H1 (cell line): ENCODE measurements around the gene NAXD. TPM values are rescaled to one million over a fixed set of nuclear protein-coding genes. Genes with fewer than 3 reads are reported as not detected.

Experiments
- CTCF ChIA-PET: fragments of 300-600 bp; sonication (Branson Sonifier 250); formaldehyde crosslinking; loops from one replicate; lab custom pipeline; 2021; ENCODE audit not compliant: partially characterized antibody; lab: Charles Lee
- POLR2A ChIA-PET: fragments of 300-600 bp; sonication (Branson Sonifier 250); formaldehyde crosslinking; loops from one replicate; lab custom pipeline; 2021; ENCODE audit warnings: inconsistent platforms; ENCODE audit not compliant: partially characterized antibody; lab: Charles Lee
- DNase-seq, 2 experiments: peaks; one replicate each; pipeline versions ENCODE4 v3.0.0 to v3.0.0-alpha.2; 2010 to 2022; ENCODE audit warnings: low spot score in 2 of 2, low read depth in 1 of 2, mixed read lengths in 1 of 2
- FAIRE-seq: peaks from 2 replicates; lab custom pipeline; 2011; peaks lifted over from hg19 to GRCh38; lab: Jason Lieb, UNC
- H2AFZ ChIP-seq: 2 replicates; pipeline ENCODE4 v1.8.1; 2012; ENCODE audit warnings: low read length, inconsistent platforms
- H2AK5ac ChIP-seq: 2 replicates; pipeline ENCODE4 v1.6.1; 2013; ENCODE audit warnings: low read depth, low read length
- H2BK120ac ChIP-seq: replicated peaks from 2 replicates; pipeline ENCODE3; 2013; ENCODE audit warnings: low read depth, low read length, inconsistent platforms
- H2BK12ac ChIP-seq: 2 replicates; pipeline ENCODE4 v1.6.1; 2013; ENCODE audit warnings: low read depth, low read length
- H2BK15ac ChIP-seq: 2 replicates; pipeline ENCODE4 v1.6.1; 2013; ENCODE audit warnings: low read length
- H2BK20ac ChIP-seq: 2 replicates; pipeline ENCODE4 v1.6.1; 2013; ENCODE audit warnings: low read length
- H2BK5ac ChIP-seq: 2 replicates; pipeline ENCODE4 v1.6.1; 2013; ENCODE audit warnings: low read depth, low read length
- H3K14ac ChIP-seq: 2 replicates; pipeline ENCODE4 v1.6.1; 2013; ENCODE audit warnings: inconsistent platforms; ENCODE audit not compliant: insufficient read length
- H3K18ac ChIP-seq: 2 replicates; pipeline ENCODE4 v1.6.1; 2013; ENCODE audit warnings: low read length; ENCODE audit errors: extremely low read depth
- H3K23ac ChIP-seq: 2 replicates; pipeline ENCODE4 v1.6.1; 2013; ENCODE audit warnings: inconsistent platforms; ENCODE audit not compliant: insufficient read length
- H3K23me2 ChIP-seq: 2 replicates; pipeline ENCODE4 v1.6.1; 2013; ENCODE audit warnings: low read depth, low read length
- H3K27ac ChIP-seq: 2 replicates; pipeline ENCODE4 v1.6.1; 2011; ENCODE audit warnings: low read depth, low read length, inconsistent platforms
- H3K27me3 ChIP-seq, 4 experiments: replicated peaks in 1 of 4; 1 replicate in 1 of 4; 2 replicates in 3 of 4; pipeline versions ENCODE4 v1.6.1 to v1.8.1; 2011 to 2013; ENCODE audit warnings: low read length in 3 of 4, mild to moderate bottlenecking in 3 of 4, inconsistent platforms in 2 of 4, mixed read lengths in 2 of 4, moderate library complexity in 1 of 4; ENCODE audit not compliant: control insufficient read depth in 3 of 4, insufficient read depth in 3 of 4; ENCODE audit errors: extremely low read depth in 1 of 4
- H3K36me3 ChIP-seq, 4 experiments: 2 replicates each; pipeline versions ENCODE4 v1.6.1 to v1.8.1; 2011 to 2013; ENCODE audit warnings: mild to moderate bottlenecking in 4 of 4, low read length in 3 of 4, moderate library complexity in 2 of 4, control low read depth in 1 of 4, inconsistent platforms in 1 of 4; ENCODE audit not compliant: insufficient read depth in 4 of 4, control insufficient read depth in 2 of 4
- H3K4ac ChIP-seq: replicated peaks from 2 replicates; pipeline ENCODE3; 2013; ENCODE audit warnings: low read length, low read depth, mixed read lengths, inconsistent platforms; ENCODE audit not compliant: insufficient read length
- H3K4me1 ChIP-seq, 4 experiments: replicated peaks in 1 of 4; 1 replicate in 1 of 4; 2 replicates in 3 of 4; pipeline versions ENCODE4 v1.6.1 to v1.8.1; 2011 to 2013; ENCODE audit warnings: low read length in 3 of 4, inconsistent platforms in 2 of 4, mixed read lengths in 1 of 4; ENCODE audit not compliant: insufficient read depth in 4 of 4, control insufficient read depth in 3 of 4
- H3K4me2 ChIP-seq, 2 experiments: 2 replicates each; pipeline versions ENCODE4 v1.6.1 to v1.8.1; 2011 to 2013; ENCODE audit warnings: low read depth in 2 of 2, low read length in 2 of 2, control low read depth in 1 of 2, inconsistent platforms in 1 of 2, mild to moderate bottlenecking in 1 of 2; ENCODE audit not compliant: insufficient read depth in 1 of 2
- H3K4me3 ChIP-seq, 4 experiments: fragments of 200-600, 300-600 bp in 1 of 4; sonication (generic), shearing (Covaris generic), sonication (Bioruptor Twin) in 1 of 4; 2 replicates each; pipeline versions ENCODE4 v1.5.1 to v1.8.1; 2011 to 2016; ENCODE audit warnings: low read length in 4 of 4, low read depth in 3 of 4, control low read depth in 2 of 4, inconsistent platforms in 2 of 4, mild to moderate bottlenecking in 2 of 4, mixed read lengths in 1 of 4, moderate library complexity in 1 of 4; ENCODE audit not compliant: insufficient read depth in 2 of 4; ENCODE audit errors: extremely low read depth in 1 of 4
- H3K56ac ChIP-seq: replicated peaks from 2 replicates; pipeline ENCODE3; 2013; ENCODE audit warnings: low read depth, mild to moderate bottlenecking, mixed read lengths, low read length, inconsistent platforms; ENCODE audit not compliant: insufficient read length
- H3K79me1 ChIP-seq: 2 replicates; pipeline ENCODE4 v1.6.1; 2013; ENCODE audit warnings: low read depth, low read length, control low read depth
- H3K79me2 ChIP-seq, 2 experiments: 2 replicates each; pipeline versions ENCODE4 v1.6.1 to v1.8.1; 2012 to 2013; ENCODE audit warnings: low read length in 2 of 2, mild to moderate bottlenecking in 2 of 2, inconsistent platforms in 1 of 2; ENCODE audit not compliant: insufficient read depth in 2 of 2, control insufficient read depth in 1 of 2
- H3K9ac ChIP-seq, 4 experiments: replicated peaks in 1 of 4; 1 replicate in 1 of 4; 2 replicates in 3 of 4; pipeline versions ENCODE4 v1.6.1 to v1.8.1; 2011 to 2013; ENCODE audit warnings: low read depth in 3 of 4, low read length in 3 of 4, control low read depth in 2 of 4, mild to moderate bottlenecking in 2 of 4, moderate library complexity in 2 of 4, inconsistent platforms in 1 of 4; ENCODE audit errors: extremely low read depth in 1 of 4
- H3K9me3 ChIP-seq, 2 experiments: 2 replicates each; pipeline versions ENCODE4 v1.6.1 to v1.8.1; 2012 to 2013; ENCODE audit warnings: mild to moderate bottlenecking in 2 of 2, moderate library complexity in 2 of 2, control low read depth in 1 of 2, inconsistent platforms in 1 of 2, low read depth in 1 of 2, low read length in 1 of 2, mixed read lengths in 1 of 2; ENCODE audit not compliant: insufficient read depth in 2 of 2
- H4K20me1 ChIP-seq, 2 experiments: replicated peaks in 1 of 2; 2 replicates each; pipeline versions ENCODE3 to v1.8.1; 2011 to 2013; ENCODE audit warnings: inconsistent platforms in 2 of 2, low read length in 2 of 2, mild to moderate bottlenecking in 1 of 2; ENCODE audit not compliant: insufficient read depth in 2 of 2, control insufficient read depth in 1 of 2
- H4K5ac ChIP-seq: 2 replicates; pipeline ENCODE4 v1.6.1; 2013; ENCODE audit warnings: low read length, low read depth, mixed read lengths, inconsistent platforms; ENCODE audit not compliant: insufficient read length
- H4K8ac ChIP-seq: 2 replicates; pipeline ENCODE4 v1.8.0; 2013; ENCODE audit warnings: mild to moderate bottlenecking, moderate library complexity, low read length, inconsistent platforms; ENCODE audit not compliant: insufficient read depth; ENCODE audit errors: extremely low read depth
- H4K91ac ChIP-seq: replicated peaks from 2 replicates; pipeline ENCODE3; 2013; ENCODE audit warnings: low read length, mixed read lengths, inconsistent platforms; ENCODE audit not compliant: insufficient read length
- TEAD4 ChIP-seq: IDR thresholded peaks from 2 replicates; pipeline ENCODE4 v1.6.1; 2012; ENCODE audit warnings: low read depth, low read length, inconsistent platforms, mixed read lengths
- WGBS, 2 experiments: shearing (Covaris generic) in 1 of 2; methylation state at CpG; one replicate each; pipeline versions ENCODE4 v1.1.6 to v1.1.7; 2013 to 2015; ENCODE audit warnings: low lambda C conversion rate in 2 of 2, mixed read lengths in 2 of 2, inconsistent platforms in 1 of 2, low coverage in 1 of 2, missing lambda C conversion rate in 1 of 2; ENCODE audit not compliant: insufficient replicate concordance in 2 of 2, insufficient coverage in 1 of 2, insufficient read length in 1 of 2; ENCODE audit errors: extremely low coverage in 1 of 2, missing lambda C conversion rate in 1 of 2; 5-methylcytosine and 5-hydroxymethylcytosine counted together
- polyA plus RNA-seq, 7 experiments: library from polyadenylated mRNA; depleted of rRNA in 3 of 7; stranded (reverse) in 5 of 7; unstranded in 2 of 7; fragments of >200 nt in 5 of 7; fragments of 200-250 nt in 2 of 7; gene quantifications; 1 replicate in 5 of 7; 2 replicates in 1 of 7; 4 replicates in 1 of 7; pipeline versions ENCODE4 v1.2.1 to v1.2.3, GENCODE V29; 2011 to 2013; ENCODE audit warnings: missing spikeins in 2 of 7, mixed read lengths in 2 of 7
- total RNA-seq: library from RNA; stranded (reverse); fragmentation: NEBNext Ultra II Directional; extraction: Animal tissue kit (Norgen Biotek cat#: 25700); gene quantifications from 2 replicates; pipeline ENCODE4 v1.2.1, GENCODE V29; 2021

NAXD gene
- total and polyA plus RNA-seq, 2 of the 8 experiments (the other 6 are each of a cell fraction or from before 2014, with no cell fraction given): 25.4 to 35.5 TPM

DNA sequence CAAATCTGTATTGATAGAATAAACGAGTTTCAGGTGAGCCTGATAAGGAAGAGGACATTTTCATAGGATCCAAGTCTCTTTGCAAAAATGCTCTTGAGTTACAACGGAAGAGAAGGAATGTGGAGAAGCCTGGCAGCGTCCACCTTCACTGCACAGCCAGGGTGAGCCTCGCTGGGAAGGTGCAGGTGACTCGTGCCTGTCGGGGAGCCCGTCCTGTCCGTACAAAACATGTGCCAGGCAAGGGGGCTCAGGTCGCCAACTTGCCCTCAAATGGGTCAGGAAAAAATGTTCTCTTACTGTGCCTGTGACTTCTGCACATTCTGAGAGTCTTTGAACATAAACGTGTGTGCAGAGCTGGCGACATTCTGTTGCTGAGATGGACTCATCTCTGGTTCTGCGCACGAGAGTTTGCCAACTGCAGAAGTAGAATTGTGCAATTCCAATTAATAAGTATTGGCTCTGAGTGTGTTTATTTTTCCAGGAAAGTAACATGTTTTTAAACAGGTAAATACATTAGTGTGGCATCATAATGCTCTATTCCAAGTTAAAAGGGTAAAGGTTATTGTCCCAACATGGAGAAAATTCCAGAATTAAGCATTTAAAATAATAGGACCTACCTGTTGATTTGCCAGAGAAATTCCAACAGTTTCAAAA is 28.6 kb downstream of the NAXD start:
- Histone ChIP-seq H3K27ac (no peak overlapping the region), H2AFZ (no peak overlapping the region), H3K4me1 (peaks cover 0 to 11% (median 7%) of the 10 kb centered on the region in 4 experiments; a peak in 5 of 7 replicates), H3K56ac (no peak overlapping the region), H3K79me2 (no peaks in the 10 kb centered on the region), H3K14ac (no peak overlapping the region), H3K18ac (no peak overlapping the region), H2BK15ac (no peak overlapping the region), H3K9ac (no peak overlapping the region), H2BK20ac (no peak overlapping the region), H4K91ac (no peak overlapping the region), H4K8ac (no peak overlapping the region), H3K23me2 (no peaks in the 10 kb centered on the region), H3K4ac (no peak overlapping the region), H4K5ac (no peak overlapping the region), H3K4me3 (no peak overlapping the region), H2AK5ac (no peak overlapping the region), H3K23ac (no peak overlapping the region), H3K27me3 (no peaks in the 10 kb centered on the region), H4K20me1 (peaks cover 11 to 20% of the 10 kb centered on the region in 2 experiments), H3K36me3 (peaks cover 2 to 24% (median 17%) of the 10 kb centered on the region in 4 experiments; a peak in 6 of 8 replicates), H2BK12ac (no peak overlapping the region), H3K79me1 (no peaks in the 10 kb centered on the region), H2BK5ac (no peak overlapping the region), H3K4me2 (no peak overlapping the region), H2BK120ac (no peak overlapping the region), H3K9me3 (no peaks in the 10 kb centered on the region)
- DNase-seq (peak in 1 of 2 experiments; percentile 27), FAIRE-seq (no peak)
- ChIA-PET CTCF (interaction anchor here (0.6 to 3.9 kb wide), 36 partner anchors 10 to 383 kb away, joined by 3 to 23 read pairs (median 4); no protein-coding TSS in a partner anchor), POLR2A (interaction anchor here (0.8 to 1.8 kb wide), 7 partner anchors 9 to 69 kb away, joined by 3 to 8 read pairs (median 3); no protein-coding TSS in a partner anchor)
- TF ChIP-seq TEAD4: no peak
- 91% methylated on average over 13 of the region's 13 CpGs; no CpG with 5 or more reads in 1 of the 2 experiments for WGBS, 2 experiments
